K562 (cell line): ENCODE data around the gene TIMM22. TPM values are rescaled to one million over a fixed set of nuclear protein-coding genes. Genes with fewer than 3 reads are reported as not detected.
A peak's percentile ranks its signal among the peaks of the same experiment; 100 is the strongest.

ENCODE experiments used
- ATAC-seq: fragments of 200-7000 bp; cut with Tn5 transposase; 3 replicates; pipeline ENCODE4 v1.9.1; 2020; ENCODE audit warnings: moderate library complexity
- BruUV-seq: library from RNA; stranded (reverse); fragments of 400-500 nt; replicated peaks from 2 replicates; lab custom pipeline; 2021; lab: Mats Ljungman, UMichigan
- CTCF ChIA-PET: fragments of 300-600 bp; formaldehyde crosslinking; extraction: SDS; loops from one replicate; lab custom pipeline; 2021; ENCODE audit warnings: low intra/inter-chr PET ratio; lab: Yijun Ruan, JAX
- POLR2A ChIA-PET: fragments of 300-600, 350-650 bp; sonication (Branson Sonifier 250); formaldehyde crosslinking; extraction: SDS; loops from one replicate; lab custom pipeline; 2021; ENCODE audit warnings: antibody characterized with exemption, inconsistent platforms; lab: Yijun Ruan, JAX
- DNase-seq, 4 experiments: peaks; one replicate each; pipeline versions ENCODE4 v3.0.0 to v3.0.0-alpha.2; 2011 to 2018; ENCODE audit warnings: low spot score in 3 of 4, mixed read lengths in 3 of 4; ENCODE audit errors: extremely low read depth in 1 of 4
- FAIRE-seq: peaks from 2 replicates; lab custom pipeline; 2011; peaks lifted over from hg19 to GRCh38; lab: Jason Lieb, UNC
- H2AFZ ChIP-seq: 2 replicates; pipeline ENCODE4 v1.6.0; 2011; ENCODE audit warnings: low read depth, low read length, control low read depth, inconsistent platforms
- H3K27ac ChIP-seq: fragments of 200-600 bp; 3 replicates; pipeline ENCODE4 v1.8.0; 2011; ENCODE audit warnings: low read depth, mild to moderate bottlenecking, control low read depth, inconsistent platforms, low read length, moderate library complexity, mixed read lengths; ENCODE audit errors: extremely low read depth
- H3K27me3 ChIP-seq, 2 experiments: fragments of 300-600 bp in 1 of 2; 2 replicates in 1 of 2; 3 replicates in 1 of 2; pipeline versions ENCODE4 v1.6.0 to v1.8.0; 2011; ENCODE audit warnings: inconsistent platforms in 2 of 2, low read length in 2 of 2, mild to moderate bottlenecking in 1 of 2, mixed read lengths in 1 of 2, moderate library complexity in 1 of 2; ENCODE audit not compliant: control insufficient read depth in 2 of 2, insufficient read depth in 2 of 2
- H3K36me3 ChIP-seq: fragments of 300-600 bp; 3 replicates; pipeline ENCODE4 v1.8.0; 2011; ENCODE audit warnings: mild to moderate bottlenecking, low read length, inconsistent platforms; ENCODE audit not compliant: control insufficient read depth, insufficient read depth
- H3K4me1 ChIP-seq, 2 experiments: fragments of 200-600 bp in 1 of 2; replicated peaks in 1 of 2; 2 replicates in 1 of 2; 3 replicates in 1 of 2; pipeline versions ENCODE4 v1.5.1 to v1.8.0; 2011; ENCODE audit warnings: inconsistent platforms in 2 of 2, low read length in 2 of 2, mild to moderate bottlenecking in 1 of 2, mixed read lengths in 1 of 2, moderate library complexity in 1 of 2; ENCODE audit not compliant: control insufficient read depth in 2 of 2, insufficient read depth in 2 of 2
- H3K4me2 ChIP-seq: 2 replicates; pipeline ENCODE4 v1.6.1; 2011; ENCODE audit warnings: low read length, control low read depth, inconsistent platforms, mixed read lengths; ENCODE audit not compliant: insufficient read depth
- H3K4me3 ChIP-seq: fragments of 200-600 bp; sonication (generic), shearing (Covaris generic); 2 replicates; pipeline ENCODE4 v1.5.1; 2016; ENCODE audit warnings: control low read depth, inconsistent platforms
- H3K79me2 ChIP-seq: fragments of 200-600 bp; 3 replicates; pipeline ENCODE4 v1.8.0; 2011; ENCODE audit warnings: low read length, inconsistent platforms; ENCODE audit not compliant: control insufficient read depth, insufficient read depth
- H3K9ac ChIP-seq, 2 experiments: 2 replicates each; pipeline versions ENCODE4 v1.6.0 to v1.6.1; 2011; ENCODE audit warnings: low read depth in 2 of 2, low read length in 2 of 2, control low read depth in 1 of 2, inconsistent platforms in 1 of 2, mild to moderate bottlenecking in 1 of 2, mixed read lengths in 1 of 2; ENCODE audit not compliant: insufficient read depth in 1 of 2
- H3K9me1 ChIP-seq: one replicate; pipeline ENCODE4 v1.6.0; 2011; ENCODE audit warnings: inconsistent platforms, mild to moderate bottlenecking, low read length, moderate library complexity; ENCODE audit not compliant: control insufficient read depth, insufficient read depth
- H3K9me3 ChIP-seq: replicated peaks from 2 replicates; pipeline ENCODE4 v1.5.1; 2011; ENCODE audit warnings: low read depth, low read length, inconsistent platforms; ENCODE audit not compliant: control insufficient read depth, insufficient read depth
- H4K20me1 ChIP-seq: replicated peaks from 2 replicates; pipeline ENCODE4 v1.6.1; 2011; ENCODE audit warnings: low read length, inconsistent platforms, mixed read lengths; ENCODE audit not compliant: control insufficient read depth, insufficient read depth
- BRCA1 ChIP-seq, 2 experiments: fragments of 450-650 bp in 1 of 2; sonication (generic) in 1 of 2; formaldehyde crosslinking in 1 of 2; IDR thresholded peaks; 2 replicates each; pipeline versions ENCODE4 v1.5.0 to v1.6.1; 2017 to 2020; ENCODE audit warnings: mild to moderate bottlenecking in 1 of 2, missing genetic modification reagents in 1 of 2
- CCAR2 ChIP-seq: fragments of 200-400 bp; formaldehyde crosslinking; IDR thresholded peaks from 2 replicates; pipeline ENCODE4 v1.6.1; 2017; ENCODE audit warnings: mild to moderate bottlenecking, low read depth, low read length
- MYC ChIP-seq, 2 experiments: fragments of 250-450 bp in 1 of 2; sonication (Bioruptor Pico) in 1 of 2; IDR thresholded peaks; 2 replicates each; pipeline versions ENCODE4 v1.5.1 to v1.6.1; 2012 to 2021; ENCODE audit warnings: low read depth in 2 of 2, borderline replicate concordance in 1 of 2, improper control_type of control experiment in 1 of 2, low read length in 1 of 2, mild to moderate bottlenecking in 1 of 2, moderate library complexity in 1 of 2
- SIN3A ChIP-seq, 2 experiments: fragments of 150-350 bp in 1 of 2; IDR thresholded peaks; 2 replicates each; pipeline ENCODE4 v1.6.1; 2011 to 2016; ENCODE audit warnings: borderline replicate concordance in 2 of 2, low read depth in 2 of 2, low read length in 2 of 2, mild to moderate bottlenecking in 2 of 2, moderate library complexity in 2 of 2; ENCODE audit not compliant: control insufficient read depth in 1 of 2
- USF1 ChIP-seq: sonication (generic); formaldehyde crosslinking; IDR thresholded peaks from 2 replicates; pipeline ENCODE4 v1.9.0; 2022; ENCODE audit warnings: mild to moderate bottlenecking, missing genetic modification reagents
- ZNF184 ChIP-seq: sonication (generic); formaldehyde crosslinking; IDR thresholded peaks from 2 replicates; pipeline ENCODE4 v1.5.0; 2020; ENCODE audit warnings: missing genetic modification reagents
- WGBS: fragments of 100-300 bp; shearing (Covaris generic); methylation state at CpG from one replicate; pipeline ENCODE4 v1.1.6; 2016; ENCODE audit warnings: low coverage, mixed read lengths; ENCODE audit not compliant: insufficient coverage; ENCODE audit errors: missing lambda C conversion rate; 5-methylcytosine and 5-hydroxymethylcytosine counted together
- in situ Hi-C: fragments of 300-500 bp; cut with MboI; formaldehyde crosslinking; loops from 4 replicates; pipeline ENCODE4 v1.15.0; 2018; ENCODE audit warnings: inconsistent platforms, mixed read lengths
- intact Hi-C: fragments of 100-400 bp; cut with micrococcal nuclease; formaldehyde crosslinking; loops from 2 replicates; pipeline ENCODE4 v1.14.2; 2022
- polyA plus RNA-seq, 8 experiments: library from polyadenylated mRNA; depleted of rRNA in 4 of 8; stranded (reverse) in 5 of 8; unstranded in 3 of 8; fragments of >200 nt; fragmentation: Nextera tagmentation in 2 of 8; fragmentation: Illumina TruSeq in 1 of 8; extraction: Ambion mirVana in 2 of 8; extraction: Trizol in 1 of 8; gene quantifications; 2 replicates each; pipeline versions ENCODE4 v1.2.1 to v1.2.3, GENCODE V29; 2011 to 2014; ENCODE audit warnings: inconsistent platforms in 1 of 8, missing spikeins in 1 of 8
- total RNA-seq, 7 experiments: library from RNA; depleted of rRNA in 6 of 7; stranded (reverse); fragments of >200 nt in 6 of 7; fragmentation: Illumina TruSeq in 2 of 7; extraction: Trizol in 2 of 7; gene quantifications; 2 replicates each; pipeline versions ENCODE4 v1.2.1 to v1.2.3, GENCODE V29; 2011 to 2021; ENCODE audit warnings: low replicate concordance in 1 of 7
- TF ChIP-seq, protein P1 (sequence below): sonication (generic); formaldehyde crosslinking; IDR thresholded peaks from 2 replicates; pipeline ENCODE4 v1.8.1; 2023; ENCODE audit warnings: missing genetic modification reagents, mild to moderate bottlenecking, borderline replicate concordance

The TIMM22 gene
- total and polyA plus RNA-seq, 9 of the 15 experiments (the other 6 are each of a cell fraction or from before 2014, with no cell fraction given), result 5.9 to 14.1 (median 10.3) TPM

- Histone ChIP-seq H3K27me3 (peaks cover 0 to 23% of the 10 kb centered on the region in 2 experiments; a peak in 3 of 5 replicates), H3K36me3 (no peaks in the 10 kb centered on the region), H3K9me1 (no peaks in the 10 kb centered on the region), H2AFZ (no peak overlapping the region), H3K9me3 (no peaks in the 10 kb centered on the region), H3K79me2 (no peaks in the 10 kb centered on the region), H3K27ac (no peak overlapping the region), H4K20me1 (no peaks in the 10 kb centered on the region), H3K4me1 (no peaks in the 10 kb centered on the region; a peak in 1 of 5 replicates), H3K4me2 (no peak overlapping the region), H3K9ac (no peak overlapping the region), H3K4me3 (no peak overlapping the region)
- no TSS peak for BruUV-seq
- FAIRE-seq (no peak), ATAC-seq (no peak), DNase-seq (no peak)
- TF ChIP-seq SIN3A (IDR thresholded peaks at IDR 0.05; ENCODE audit: borderline replicate concordance in 2 of 2, control insufficient read depth in 1 of 2, low read depth in 2 of 2, low read length in 2 of 2), result no peak
- ChIA-PET CTCF (no interaction called here), POLR2A (no interaction called here)
- intact Hi-C loops (no loop called here), in situ Hi-C loops (loop anchor here (5.0 to 10.0 kb wide), 2 partner anchors 201 to 563 kb away; no protein-coding TSS in a partner anchor)
- 24% methylated on average over 14 of the region's 15 CpGs for WGBS
Measured at GRCh38 chr17:987931-988330, 9.0 kb upstream of the TIMM22 start.

- POLR2A ChIA-PET, result no interaction called here
- CTCF ChIA-PET, result no interaction called here
Measured at GRCh38 chr17:988561-988960, 8.4 kb upstream of the TIMM22 start.

More at GRCh38 chr17:988561-988960, 8.4 kb upstream of the TIMM22 start:
- intact Hi-C loops (no loop called here), in situ Hi-C loops (loop anchor here (5.0 to 10.0 kb wide), 2 partner anchors 201 to 564 kb away; no protein-coding TSS in a partner anchor)
- ATAC-seq (no peak), FAIRE-seq (no peak), DNase-seq (no peak)
- H3K27ac ChIP-seq, result no peak overlapping the region
- no peak overlapping the region for H3K4me3 ChIP-seq
- H3K36me3 ChIP-seq, result no peaks in the 10 kb centered on the region
- no peaks in the 10 kb centered on the region for H4K20me1 ChIP-seq
- H3K4me2 ChIP-seq, result no peak overlapping the region
- TF ChIP-seq, protein P1, sequence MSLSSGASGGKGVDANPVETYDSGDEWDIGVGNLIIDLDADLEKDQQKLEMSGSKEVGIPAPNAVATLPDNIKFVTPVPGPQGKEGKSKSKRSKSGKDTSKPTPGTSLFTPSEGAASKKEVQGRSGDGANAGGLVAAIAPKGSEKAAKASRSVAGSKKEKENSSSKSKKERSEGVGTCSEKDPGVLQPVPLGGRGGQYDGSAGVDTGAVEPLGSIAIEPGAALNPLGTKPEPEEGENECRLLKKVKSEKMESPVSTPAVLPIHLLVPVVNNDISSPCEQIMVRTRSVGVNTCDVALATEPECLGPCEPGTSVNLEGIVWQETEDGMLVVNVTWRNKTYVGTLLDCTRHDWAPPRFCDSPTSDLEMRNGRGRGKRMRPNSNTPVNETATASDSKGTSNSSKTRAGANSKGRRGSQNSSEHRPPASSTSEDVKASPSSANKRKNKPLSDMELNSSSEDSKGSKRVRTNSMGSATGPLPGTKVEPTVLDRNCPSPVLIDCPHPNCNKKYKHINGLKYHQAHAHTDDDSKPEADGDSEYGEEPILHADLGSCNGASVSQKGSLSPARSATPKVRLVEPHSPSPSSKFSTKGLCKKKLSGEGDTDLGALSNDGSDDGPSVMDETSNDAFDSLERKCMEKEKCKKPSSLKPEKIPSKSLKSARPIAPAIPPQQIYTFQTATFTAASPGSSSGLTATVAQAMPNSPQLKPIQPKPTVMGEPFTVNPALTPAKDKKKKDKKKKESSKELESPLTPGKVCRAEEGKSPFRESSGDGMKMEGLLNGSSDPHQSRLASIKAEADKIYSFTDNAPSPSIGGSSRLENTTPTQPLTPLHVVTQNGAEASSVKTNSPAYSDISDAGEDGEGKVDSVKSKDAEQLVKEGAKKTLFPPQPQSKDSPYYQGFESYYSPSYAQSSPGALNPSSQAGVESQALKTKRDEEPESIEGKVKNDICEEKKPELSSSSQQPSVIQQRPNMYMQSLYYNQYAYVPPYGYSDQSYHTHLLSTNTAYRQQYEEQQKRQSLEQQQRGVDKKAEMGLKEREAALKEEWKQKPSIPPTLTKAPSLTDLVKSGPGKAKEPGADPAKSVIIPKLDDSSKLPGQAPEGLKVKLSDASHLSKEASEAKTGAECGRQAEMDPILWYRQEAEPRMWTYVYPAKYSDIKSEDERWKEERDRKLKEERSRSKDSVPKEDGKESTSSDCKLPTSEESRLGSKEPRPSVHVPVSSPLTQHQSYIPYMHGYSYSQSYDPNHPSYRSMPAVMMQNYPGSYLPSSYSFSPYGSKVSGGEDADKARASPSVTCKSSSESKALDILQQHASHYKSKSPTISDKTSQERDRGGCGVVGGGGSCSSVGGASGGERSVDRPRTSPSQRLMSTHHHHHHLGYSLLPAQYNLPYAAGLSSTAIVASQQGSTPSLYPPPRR (CRISPR knock-in tag), result no peak
- TF ChIP-seq MYC (IDR thresholded peaks at IDR 0.05; ENCODE audit: low read depth, low read length), result no peak
- TF ChIP-seq MYC (CRISPR knock-in tag; IDR thresholded peaks at IDR 0.05; ENCODE audit: borderline replicate concordance, low read depth), result no peak
- no peak for TF ChIP-seq CCAR2
- no peak for TF ChIP-seq BRCA1 (IDR thresholded peaks at IDR 0.05)
- no peak for TF ChIP-seq BRCA1 (CRISPR knock-in tag; IDR thresholded peaks at IDR 0.05)
- TF ChIP-seq ZNF184, result no peak
- TF ChIP-seq USF1, result peak; percentile 44; the same call in 1 of the 2 replicates
- H3K9me3 ChIP-seq, result no peaks in the 10 kb centered on the region
- H3K9ac ChIP-seq, result no peak overlapping the region
- 8% methylated on average over 11 of the region's 11 CpGs for WGBS
- no peaks in the 10 kb centered on the region for H3K79me2 ChIP-seq
- no peaks in the 10 kb centered on the region for H3K9me1 ChIP-seq
- H3K27me3 ChIP-seq, result peaks cover 0 to 23% of the 10 kb centered on the region in 2 experiments; a peak in 3 of 5 replicates
- no peak overlapping the region for H2AFZ ChIP-seq
- BruUV-seq, result no TSS peak
- no peaks in the 10 kb centered on the region; a peak in 1 of 5 replicates for H3K4me1 ChIP-seq
